ENCODE results near the gene UBE2Q2.

The UBE2Q2 gene

GRCh38 chr15:75814794-75815193 is 28.5 kb upstream of the UBE2Q2 start:
- H2AK5ac ChIP-seq (ENCODE audit: low read length, severe bottlenecking), result no peak overlapping the region
- no peak overlapping the region for H2BK12ac ChIP-seq (ENCODE audit: low read length in 2 of 2)
- H3K23ac ChIP-seq (ENCODE audit: low read length in 2 of 2), result no peak overlapping the region
- H4K8ac ChIP-seq (ENCODE audit: low read length), result no peak overlapping the region
- no peak overlapping the region for H2AFZ ChIP-seq (ENCODE audit: low read depth, low read length)
- no peak overlapping the region for H3K27ac ChIP-seq (ENCODE audit: low read length, poor library complexity, severe bottlenecking)
- H3K27me3 ChIP-seq (ENCODE audit: control insufficient read depth in 1 of 2, insufficient read depth in 1 of 2, low read length in 2 of 2), result no peaks in the 10 kb centered on the region
- no peaks in the 10 kb centered on the region for H3K79me1 ChIP-seq (replicated peaks; ENCODE audit: low read length, poor library complexity, severe bottlenecking)
- 92% methylated on average over 5 of the region's 5 CpGs for WGBS
- DNase-seq, result no peak
- H3K9me3 ChIP-seq (ENCODE audit: control insufficient read depth, low read length), result no peaks in the 10 kb centered on the region
- no peak overlapping the region for H2BK5ac ChIP-seq (ENCODE audit: low read depth, low read length, poor library complexity, severe bottlenecking)
- H3K4me1 ChIP-seq (ENCODE audit: control insufficient read depth, insufficient read depth, low read depth, low read length), result no peaks in the 10 kb centered on the region
- H3K36me3 ChIP-seq (ENCODE audit: control insufficient read depth in 1 of 2, insufficient read depth in 2 of 2, low read depth in 1 of 2, low read length in 2 of 2), result no peaks in the 10 kb centered on the region
- no peak overlapping the region for H2BK120ac ChIP-seq (ENCODE audit: low read depth, low read length)
- H3K4ac ChIP-seq (ENCODE audit: low read depth in 1 of 2, low read length in 2 of 2), result no peak overlapping the region
- H3K4me2 ChIP-seq (ENCODE audit: low read length, poor library complexity, severe bottlenecking), result no peak overlapping the region
- no peak overlapping the region for H2BK15ac ChIP-seq (ENCODE audit: low read depth, poor library complexity, severe bottlenecking)
- H3K18ac ChIP-seq (ENCODE audit: low read depth in 1 of 2, low read length in 2 of 2), result peak overlapping the region in 1 of 2 experiments; percentile 49
- no peak overlapping the region for H3K4me3 ChIP-seq (ENCODE audit: insufficient read depth in 1 of 2, low read depth in 1 of 2, low read length in 2 of 2)
- H3K14ac ChIP-seq (ENCODE audit: low read length in 2 of 2), result no peak overlapping the region
- no peak overlapping the region for H4K91ac ChIP-seq (ENCODE audit: low read length)
- no peak overlapping the region for H3K9ac ChIP-seq (ENCODE audit: low read length)

- H2BK5ac ChIP-seq (ENCODE audit: low read depth, low read length, poor library complexity, severe bottlenecking), result no peak overlapping the region
- H3K36me3 ChIP-seq (ENCODE audit: control insufficient read depth in 1 of 2, insufficient read depth in 2 of 2, low read depth in 1 of 2, low read length in 2 of 2), result no peaks in the 10 kb centered on the region
- no peak overlapping the region for H2BK120ac ChIP-seq (ENCODE audit: low read depth, low read length)
- no peak overlapping the region for H4K91ac ChIP-seq (ENCODE audit: low read length)
- H3K27me3 ChIP-seq (ENCODE audit: control insufficient read depth in 1 of 2, insufficient read depth in 1 of 2, low read length in 2 of 2), result no peaks in the 10 kb centered on the region
- no peak overlapping the region for H3K9ac ChIP-seq (ENCODE audit: low read length)
- H2BK12ac ChIP-seq (ENCODE audit: low read length in 2 of 2), result no peak overlapping the region
- no peaks in the 10 kb centered on the region for H3K4me1 ChIP-seq (ENCODE audit: control insufficient read depth, insufficient read depth, low read depth, low read length)
- H3K23ac ChIP-seq (ENCODE audit: low read length in 2 of 2), result no peak overlapping the region
- peak overlapping the region in 1 of 2 experiments; percentile 64 for H3K18ac ChIP-seq (ENCODE audit: low read depth in 1 of 2, low read length in 2 of 2)
- H3K4me2 ChIP-seq (ENCODE audit: low read length, poor library complexity, severe bottlenecking), result no peak overlapping the region
- peak; percentile 85 for DNase-seq
- H2AK5ac ChIP-seq (ENCODE audit: low read length, severe bottlenecking), result no peak overlapping the region
- 69% methylated on average over 3 of the region's 3 CpGs for WGBS
- no peak overlapping the region for H3K4ac ChIP-seq (ENCODE audit: low read depth in 1 of 2, low read length in 2 of 2)
- no peak overlapping the region for H4K8ac ChIP-seq (ENCODE audit: low read length)
- H3K4me3 ChIP-seq (ENCODE audit: insufficient read depth in 1 of 2, low read depth in 1 of 2, low read length in 2 of 2), result no peak overlapping the region
- no peak overlapping the region for H3K27ac ChIP-seq (ENCODE audit: low read length, poor library complexity, severe bottlenecking)
- no peaks in the 10 kb centered on the region for H3K79me1 ChIP-seq (replicated peaks; ENCODE audit: low read length, poor library complexity, severe bottlenecking)
- no peak overlapping the region for H3K14ac ChIP-seq (ENCODE audit: low read length in 2 of 2)
- H2AFZ ChIP-seq (ENCODE audit: low read depth, low read length), result no peak overlapping the region
- H2BK15ac ChIP-seq (ENCODE audit: low read depth, poor library complexity, severe bottlenecking), result peak overlapping the region; percentile 73
- no peaks in the 10 kb centered on the region for H3K9me3 ChIP-seq (ENCODE audit: control insufficient read depth, low read length)
Observed at GRCh38 chr15:75815811-75816719, 27.2 kb upstream of the UBE2Q2 start.

GRCh38 chr15:75817138-75817935 is 25.9 kb upstream of the UBE2Q2 start:
- no peaks in the 10 kb centered on the region for H3K79me1 ChIP-seq (replicated peaks; ENCODE audit: low read length, poor library complexity, severe bottlenecking)
- 72% methylated on average over 5 of the region's 6 CpGs for WGBS
- H2BK12ac ChIP-seq (ENCODE audit: low read length in 2 of 2), result no peak overlapping the region

DNA sequence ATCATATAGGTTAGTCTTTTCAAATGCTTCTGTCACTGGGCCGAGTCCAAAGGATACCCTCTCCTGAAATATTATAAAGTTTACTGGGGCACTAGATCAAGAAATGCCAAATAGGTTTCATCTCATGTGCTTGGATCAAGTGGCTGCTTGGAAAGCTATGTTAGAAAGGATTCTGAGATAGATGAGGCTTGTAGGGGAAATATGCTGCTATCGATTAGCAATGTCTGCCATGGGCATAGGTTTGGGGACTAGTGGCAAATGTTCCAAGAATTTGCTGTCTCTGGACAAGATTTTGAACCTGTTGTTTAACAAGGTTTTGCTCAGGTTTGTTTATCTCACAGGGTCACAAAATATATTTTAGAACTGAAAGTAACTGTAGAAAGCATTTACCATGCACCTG is 23.0 kb upstream of the UBE2Q2 start:
- H3K9ac ChIP-seq (ENCODE audit: low read length), result no peak overlapping the region
- no peak overlapping the region for H3K23ac ChIP-seq (ENCODE audit: low read length in 2 of 2)
- H2AFZ ChIP-seq (ENCODE audit: low read depth, low read length), result no peak overlapping the region
- no peaks in the 10 kb centered on the region for H3K36me3 ChIP-seq (ENCODE audit: control insufficient read depth in 1 of 2, insufficient read depth in 2 of 2, low read depth in 1 of 2, low read length in 2 of 2)
- no peak overlapping the region for H4K91ac ChIP-seq (ENCODE audit: low read length)
- no peak overlapping the region for H2BK120ac ChIP-seq (ENCODE audit: low read depth, low read length)
- no peaks in the 10 kb centered on the region for H3K9me3 ChIP-seq (ENCODE audit: control insufficient read depth, low read length)
- H4K8ac ChIP-seq (ENCODE audit: low read length), result no peak overlapping the region
- H3K4me3 ChIP-seq (ENCODE audit: insufficient read depth in 1 of 2, low read depth in 1 of 2, low read length in 2 of 2), result no peak overlapping the region
- no peaks in the 10 kb centered on the region for H3K79me1 ChIP-seq (replicated peaks; ENCODE audit: low read length, poor library complexity, severe bottlenecking)
- DNase-seq, result no peak
- H3K27me3 ChIP-seq (ENCODE audit: control insufficient read depth in 1 of 2, insufficient read depth in 1 of 2, low read length in 2 of 2), result no peaks in the 10 kb centered on the region
- WGBS, result 98% methylated on average over 2 of the region's 2 CpGs
- no peak overlapping the region for H3K27ac ChIP-seq (ENCODE audit: low read length, poor library complexity, severe bottlenecking)
- H2BK15ac ChIP-seq (ENCODE audit: low read depth, poor library complexity, severe bottlenecking), result no peak overlapping the region
- no peak overlapping the region for H2AK5ac ChIP-seq (ENCODE audit: low read length, severe bottlenecking)
- H3K4me1 ChIP-seq (ENCODE audit: control insufficient read depth, insufficient read depth, low read depth, low read length), result peaks cover 8% of the 10 kb centered on the region
- no peak overlapping the region for H2BK5ac ChIP-seq (ENCODE audit: low read depth, low read length, poor library complexity, severe bottlenecking)
- no peak overlapping the region for H3K4ac ChIP-seq (ENCODE audit: low read depth in 1 of 2, low read length in 2 of 2)
- H3K18ac ChIP-seq (ENCODE audit: low read depth in 1 of 2, low read length in 2 of 2), result no peak overlapping the region
- no peak overlapping the region for H2BK12ac ChIP-seq (ENCODE audit: low read length in 2 of 2)
- H3K4me2 ChIP-seq (ENCODE audit: low read length, poor library complexity, severe bottlenecking), result no peak overlapping the region
- H3K14ac ChIP-seq (ENCODE audit: low read length in 2 of 2), result no peak overlapping the region

More at GRCh38 chr15:75817138-75817935, 25.9 kb upstream of the UBE2Q2 start:
- Histone ChIP-seq H4K8ac (ENCODE audit: low read length) (no peak overlapping the region), H3K36me3 (ENCODE audit: control insufficient read depth in 1 of 2, insufficient read depth in 2 of 2, low read depth in 1 of 2, low read length in 2 of 2) (no peaks in the 10 kb centered on the region), H2AFZ (ENCODE audit: low read depth, low read length) (no peak overlapping the region), H2AK5ac (ENCODE audit: low read length, severe bottlenecking) (no peak overlapping the region), H3K27me3 (ENCODE audit: control insufficient read depth in 1 of 2, insufficient read depth in 1 of 2, low read length in 2 of 2) (no peaks in the 10 kb centered on the region), H2BK15ac (ENCODE audit: low read depth, poor library complexity, severe bottlenecking) (no peak overlapping the region), H3K9me3 (ENCODE audit: control insufficient read depth, low read length) (no peaks in the 10 kb centered on the region), H4K91ac (ENCODE audit: low read length) (no peak overlapping the region), H3K14ac (ENCODE audit: low read length in 2 of 2) (no peak overlapping the region), H3K4me3 (ENCODE audit: insufficient read depth in 1 of 2, low read depth in 1 of 2, low read length in 2 of 2) (peak overlapping the region in 1 of 2 experiments; percentile 66), H2BK120ac (ENCODE audit: low read depth, low read length) (no peak overlapping the region), H3K27ac (ENCODE audit: low read length, poor library complexity, severe bottlenecking) (no peak overlapping the region), H3K4ac (ENCODE audit: low read depth in 1 of 2, low read length in 2 of 2) (no peak overlapping the region), H2BK5ac (ENCODE audit: low read depth, low read length, poor library complexity, severe bottlenecking) (no peak overlapping the region), H3K23ac (ENCODE audit: low read length in 2 of 2) (no peak overlapping the region), H3K4me1 (ENCODE audit: control insufficient read depth, insufficient read depth, low read depth, low read length) (no peaks in the 10 kb centered on the region), H3K9ac (ENCODE audit: low read length) (peak overlapping the region; percentile 86), H3K18ac (ENCODE audit: low read depth in 1 of 2, low read length in 2 of 2) (no peak overlapping the region), H3K4me2 (ENCODE audit: low read length, poor library complexity, severe bottlenecking) (no peak overlapping the region)
- DNase-seq, result no peak

Data from mesenchymal stem cell (in vitro differentiated cells and primary cell).